Activated naive CD4-positive, alpha-beta T cell treated with anti-CD3 and anti-CD28 coated beads, Interleukin-2, amount 10 ng/mL, durations not matched to agents 7 days and 5 days (primary cell): ENCODE results near the gene PARD3.
"Not testable (repeated sequence)": the region's sequence is repeated elsewhere in the genome, so short reads cannot be mapped to it uniquely, and the experiment has no call there.

Experiments
- CTCF ChIA-PET: fragments of 350-600 bp; sonication (Branson Sonifier 250); formaldehyde crosslinking; loops from one replicate; lab custom pipeline; 2021; ENCODE audit warnings: antibody characterized with exemption; lab: Charles Lee
- DNase-seq: peaks from one replicate; pipeline ENCODE4 v3.0.0-alpha.2; 2020
- H3K27ac Mint-ChIP-seq: one replicate; pipeline ENCODE4 v1.8.0; 2021; ENCODE audit warnings: mild to moderate bottlenecking, moderate library complexity, mixed read lengths
- H3K27me3 Mint-ChIP-seq: one replicate; pipeline ENCODE4 v1.8.0; 2021; ENCODE audit warnings: mild to moderate bottlenecking, mixed read lengths
- H3K36me3 Mint-ChIP-seq: one replicate; pipeline ENCODE4 v1.8.0; 2021; ENCODE audit warnings: mixed read lengths
- H3K4me1 Mint-ChIP-seq: one replicate; pipeline ENCODE4 v1.8.0; 2021; ENCODE audit warnings: mixed read lengths
- H3K4me3 Mint-ChIP-seq: one replicate; pipeline ENCODE4 v1.8.0; 2021; ENCODE audit warnings: mild to moderate bottlenecking, moderate library complexity, mixed read lengths
- H3K9me3 Mint-ChIP-seq: one replicate; pipeline ENCODE4 v1.8.0; 2021; ENCODE audit warnings: mixed read lengths

PARD3 gene

DNA sequence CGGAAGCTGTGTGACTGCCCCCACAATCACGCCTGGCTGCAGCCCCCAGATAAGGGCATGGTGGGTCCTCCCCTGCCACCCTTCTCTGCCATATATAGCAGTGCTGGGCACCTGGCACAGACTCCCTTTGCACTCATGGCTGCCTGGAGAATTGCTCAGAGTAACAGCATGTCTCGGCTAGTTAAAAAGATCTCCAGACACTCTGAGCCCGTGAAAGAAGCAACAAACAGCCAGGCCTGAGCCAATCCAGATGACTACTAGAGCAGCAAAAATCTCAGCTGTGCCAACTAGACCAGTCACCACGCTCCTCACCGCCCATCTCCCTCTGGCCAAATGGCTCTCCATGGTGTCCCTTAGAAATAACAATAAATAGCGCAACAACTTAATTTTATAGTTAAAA, 71.3 kb downstream of the PARD3 start:
- no peak for DNase-seq
- H3K4me1 Mint-ChIP-seq: no peaks in the 10 kb centered on the region
- peaks cover 29% of the 10 kb centered on the region for H3K27me3 Mint-ChIP-seq
- no peaks in the 10 kb centered on the region for H3K36me3 Mint-ChIP-seq
- no peak overlapping the region for H3K4me3 Mint-ChIP-seq
- no peak overlapping the region for H3K27ac Mint-ChIP-seq
- CTCF ChIA-PET: no interaction called here
- no peaks in the 10 kb centered on the region for H3K9me3 Mint-ChIP-seq

DNA sequence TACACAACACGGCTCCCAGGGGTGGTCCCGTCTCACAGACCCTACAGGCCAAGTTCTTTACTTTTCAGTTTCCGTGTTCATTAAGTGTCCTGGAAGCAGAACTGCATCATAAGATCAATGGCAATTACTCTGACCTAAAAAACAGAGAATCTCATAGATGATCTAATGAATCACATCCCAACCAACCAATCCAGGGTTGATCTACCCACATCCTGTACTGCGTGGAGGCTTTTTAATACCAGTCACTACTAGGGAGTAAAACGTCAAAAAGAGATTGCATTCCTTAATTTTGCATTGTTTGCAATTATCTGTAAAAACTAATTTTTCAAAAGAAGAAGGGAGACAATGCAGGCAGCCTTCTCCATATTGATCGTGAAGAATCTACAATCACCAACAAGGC, 72.6 kb downstream of the PARD3 start:
- Mint-ChIP-seq H3K4me3 (no peak overlapping the region), H3K4me1 (no peaks in the 10 kb centered on the region), H3K27me3 (peaks cover 20% of the 10 kb centered on the region), H3K36me3 (no peaks in the 10 kb centered on the region), H3K9me3 (no peaks in the 10 kb centered on the region), H3K27ac (no peak overlapping the region)
- CTCF ChIA-PET: no interaction called here
- no peak for DNase-seq

DNA sequence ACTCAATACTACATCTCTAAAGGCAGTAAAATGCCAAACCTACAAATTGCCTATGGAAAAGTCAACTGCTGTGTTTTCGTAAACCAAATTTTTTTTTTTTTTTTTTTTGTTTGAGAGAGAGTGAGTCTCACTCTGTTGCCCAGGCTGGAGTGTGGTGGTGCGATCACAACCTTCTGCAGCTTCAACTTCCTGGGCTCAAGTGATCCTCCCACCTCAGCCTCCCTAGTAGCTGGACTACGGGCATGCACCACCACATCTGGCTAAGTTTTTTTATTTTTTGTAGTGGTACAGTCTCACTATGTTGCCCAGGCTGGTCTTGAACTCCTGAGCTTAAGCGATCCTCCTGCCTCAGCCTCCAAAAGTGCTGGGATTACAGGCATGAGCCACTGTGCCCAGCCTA, 74.0 kb downstream of the PARD3 start:
- not testable (repeated sequence) for H3K9me3 Mint-ChIP-seq, H3K4me1 Mint-ChIP-seq, H3K4me3 Mint-ChIP-seq, DNase-seq, H3K27ac Mint-ChIP-seq, H3K36me3 Mint-ChIP-seq
- peaks cover 18% of the 10 kb centered on the region for H3K27me3 Mint-ChIP-seq
- CTCF ChIA-PET: interaction anchor here (0.9 kb wide), 1 partner anchor 8 kb away, joined by 3 read pairs; no protein-coding TSS in a partner anchor

DNA sequence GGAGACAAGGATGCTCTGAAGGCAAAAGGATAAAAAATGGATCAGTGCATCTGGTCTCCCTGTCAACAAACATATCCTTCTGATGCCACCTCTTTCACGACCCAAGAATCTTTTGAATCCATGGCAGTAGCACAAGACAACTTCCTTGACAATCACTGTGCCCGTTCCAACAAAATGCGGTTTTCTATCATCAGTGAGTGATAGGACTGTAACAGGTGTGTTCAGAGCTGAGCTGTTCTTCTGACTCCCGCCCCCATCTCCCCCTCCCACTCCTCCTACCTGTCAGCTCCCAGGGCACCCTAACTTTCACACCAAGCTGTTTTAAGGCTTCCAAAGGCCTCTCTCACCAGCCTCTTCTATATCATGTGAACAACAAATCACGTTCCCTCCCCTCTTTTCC, 74.8 kb downstream of the PARD3 start:
- CTCF ChIA-PET: no interaction called here
- no peak for DNase-seq
- Mint-ChIP-seq H3K4me1 (no peaks in the 10 kb centered on the region), H3K9me3 (no peaks in the 10 kb centered on the region), H3K27ac (no peak overlapping the region), H3K36me3 (no peaks in the 10 kb centered on the region), H3K4me3 (no peak overlapping the region), H3K27me3 (peaks cover 18% of the 10 kb centered on the region)

DNA sequence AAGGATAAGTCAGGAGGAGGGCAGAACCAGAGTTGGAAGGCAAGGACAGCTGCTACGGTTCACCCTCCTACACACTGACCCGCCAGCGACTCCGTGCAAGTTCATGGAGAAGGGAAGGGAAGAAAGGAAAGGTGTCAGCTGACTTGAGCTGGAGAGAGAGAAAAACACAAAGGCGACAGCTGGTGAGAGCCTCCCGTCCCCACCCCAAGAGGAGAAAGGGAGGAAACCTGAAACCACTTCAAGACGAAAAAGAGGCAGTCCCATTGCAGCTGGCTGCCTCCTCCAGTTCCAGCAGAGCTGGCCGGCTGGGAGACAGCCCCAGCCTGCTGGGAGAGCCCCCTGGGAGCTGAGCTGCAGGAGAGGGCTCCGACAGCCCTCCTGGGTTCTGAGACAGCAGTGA, 75.2 kb downstream of the PARD3 start:
- DNase-seq: no peak
- Mint-ChIP-seq H3K36me3 (no peaks in the 10 kb centered on the region), H3K4me1 (no peaks in the 10 kb centered on the region), H3K27ac (no peak overlapping the region), H3K27me3 (peaks cover 18% of the 10 kb centered on the region), H3K4me3 (no peak overlapping the region), H3K9me3 (no peaks in the 10 kb centered on the region)
- CTCF ChIA-PET: no interaction called here

DNA sequence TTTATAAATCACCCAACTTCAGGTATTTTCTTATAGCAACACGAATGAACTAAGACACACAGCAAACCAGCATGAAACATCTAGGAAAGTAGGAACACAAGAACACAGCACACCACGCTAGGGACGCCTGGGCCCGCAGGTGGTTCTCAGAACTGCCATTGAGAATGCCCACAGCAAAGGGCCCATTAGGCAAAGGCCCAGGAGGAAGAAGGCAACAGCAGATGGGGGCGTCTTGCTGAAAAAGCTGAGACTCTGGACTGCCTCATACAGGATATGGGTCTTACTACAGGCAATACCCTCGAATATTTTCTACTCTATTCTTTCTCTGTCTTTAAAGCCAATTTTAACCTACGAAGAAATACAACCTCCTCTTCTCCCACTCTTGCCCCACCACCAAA, 77.3 kb downstream of the PARD3 start:
- no peak for DNase-seq
- H3K4me1 Mint-ChIP-seq: no peaks in the 10 kb centered on the region
- no peaks in the 10 kb centered on the region for H3K36me3 Mint-ChIP-seq
- no peaks in the 10 kb centered on the region for H3K9me3 Mint-ChIP-seq
- no peak overlapping the region for H3K4me3 Mint-ChIP-seq
- CTCF ChIA-PET: no interaction called here
- H3K27ac Mint-ChIP-seq: no peak overlapping the region
- peaks cover 18% of the 10 kb centered on the region for H3K27me3 Mint-ChIP-seq

DNA sequence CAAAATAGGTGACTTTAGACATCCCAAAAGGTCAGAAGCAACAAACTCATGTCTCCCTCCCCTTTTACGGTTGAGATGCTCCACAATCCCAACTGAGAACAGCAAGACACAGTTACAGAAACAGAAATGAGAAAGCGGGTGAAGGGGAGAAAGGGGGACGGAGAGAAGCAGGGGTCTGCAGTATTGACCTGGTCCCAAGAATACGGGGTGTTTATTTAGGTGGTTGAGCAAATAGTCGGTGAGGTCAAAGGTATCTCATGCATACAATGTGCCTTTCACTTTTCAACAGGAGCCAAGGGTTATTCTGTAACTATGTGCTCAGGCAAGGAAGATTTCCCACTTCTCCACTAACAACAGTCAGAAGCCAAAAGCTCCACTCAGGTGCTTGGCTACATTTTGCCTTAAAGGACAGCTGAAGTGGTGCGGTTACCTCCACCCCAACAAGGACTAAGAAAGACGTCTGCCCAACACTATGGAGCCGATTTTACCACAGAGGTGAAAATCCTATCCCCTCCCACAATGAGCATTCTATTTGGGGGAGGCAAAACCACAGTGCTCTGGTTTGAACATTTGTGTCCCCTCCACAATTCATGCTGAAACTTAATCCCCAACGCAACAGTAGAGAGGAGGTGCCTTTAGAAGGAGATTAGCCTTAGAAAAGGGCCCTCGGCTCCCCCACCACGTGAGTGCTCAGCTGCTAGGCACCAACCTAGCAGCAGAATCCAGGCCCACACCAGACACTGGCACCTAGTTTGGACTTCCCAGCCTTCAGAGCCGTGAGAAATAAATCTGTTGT, 77.9 kb downstream of the PARD3 start:
- H3K4me3 Mint-ChIP-seq: no peak overlapping the region
- CTCF ChIA-PET: no interaction called here
- H3K27me3 Mint-ChIP-seq: peaks cover 18% of the 10 kb centered on the region
- H3K36me3 Mint-ChIP-seq: no peaks in the 10 kb centered on the region
- H3K27ac Mint-ChIP-seq: no peak overlapping the region
- no peak for DNase-seq
- H3K4me1 Mint-ChIP-seq: no peaks in the 10 kb centered on the region
- H3K9me3 Mint-ChIP-seq: no peaks in the 10 kb centered on the region

DNA sequence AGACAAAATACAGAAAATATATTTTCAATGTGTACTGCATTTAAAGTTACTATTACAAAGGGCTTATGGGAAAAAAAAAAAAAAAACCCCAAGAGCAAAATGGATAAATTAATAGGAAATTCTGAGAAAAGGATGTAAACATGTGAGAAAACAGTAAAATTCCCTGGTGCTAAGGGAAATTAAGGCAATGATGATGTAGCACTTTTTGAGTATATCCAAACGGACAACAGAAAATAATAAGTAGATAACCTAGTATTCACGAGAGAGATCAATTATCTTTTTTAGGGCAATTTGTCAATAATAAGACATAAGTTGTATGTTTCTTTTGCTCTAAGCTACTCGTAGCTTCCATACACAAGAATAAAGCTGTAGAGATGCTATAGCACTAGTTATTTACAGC, 80.2 kb downstream of the PARD3 start:
- H3K36me3 Mint-ChIP-seq: no peaks in the 10 kb centered on the region
- no peak for DNase-seq
- peaks cover 10% of the 10 kb centered on the region for H3K27me3 Mint-ChIP-seq
- H3K4me3 Mint-ChIP-seq: no peak overlapping the region
- H3K9me3 Mint-ChIP-seq: no peaks in the 10 kb centered on the region
- no peaks in the 10 kb centered on the region for H3K4me1 Mint-ChIP-seq
- no peak overlapping the region for H3K27ac Mint-ChIP-seq
- CTCF ChIA-PET: interaction anchor here (0.6 kb wide), 1 partner anchor 369 kb away, joined by 4 read pairs; no protein-coding TSS in a partner anchor

DNA sequence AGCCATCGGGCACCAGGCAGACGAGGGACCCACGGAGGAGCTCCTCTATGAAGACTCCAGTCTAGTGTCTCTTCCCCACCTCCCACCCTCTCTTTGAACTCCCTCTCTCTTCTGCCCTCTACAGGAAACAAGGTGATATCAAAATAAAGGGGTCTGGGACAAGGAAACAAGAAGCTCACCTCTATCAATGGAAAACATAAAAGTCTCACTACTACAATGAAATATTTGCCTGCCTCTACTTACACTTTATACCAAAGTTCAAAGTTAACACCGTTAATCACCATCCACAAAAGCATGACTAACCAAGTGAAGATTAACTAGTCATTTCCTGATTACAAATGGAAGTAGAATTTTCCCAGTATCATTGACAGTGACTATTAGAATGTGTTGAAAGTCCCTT, 82.2 kb downstream of the PARD3 start:
- no peaks in the 10 kb centered on the region for H3K9me3 Mint-ChIP-seq
- CTCF ChIA-PET: interaction anchor here (1.0 to 1.5 kb wide), 6 partner anchors 8 to 92 kb away, joined by 3 to 5 read pairs (median 4); no protein-coding TSS in a partner anchor

DNA sequence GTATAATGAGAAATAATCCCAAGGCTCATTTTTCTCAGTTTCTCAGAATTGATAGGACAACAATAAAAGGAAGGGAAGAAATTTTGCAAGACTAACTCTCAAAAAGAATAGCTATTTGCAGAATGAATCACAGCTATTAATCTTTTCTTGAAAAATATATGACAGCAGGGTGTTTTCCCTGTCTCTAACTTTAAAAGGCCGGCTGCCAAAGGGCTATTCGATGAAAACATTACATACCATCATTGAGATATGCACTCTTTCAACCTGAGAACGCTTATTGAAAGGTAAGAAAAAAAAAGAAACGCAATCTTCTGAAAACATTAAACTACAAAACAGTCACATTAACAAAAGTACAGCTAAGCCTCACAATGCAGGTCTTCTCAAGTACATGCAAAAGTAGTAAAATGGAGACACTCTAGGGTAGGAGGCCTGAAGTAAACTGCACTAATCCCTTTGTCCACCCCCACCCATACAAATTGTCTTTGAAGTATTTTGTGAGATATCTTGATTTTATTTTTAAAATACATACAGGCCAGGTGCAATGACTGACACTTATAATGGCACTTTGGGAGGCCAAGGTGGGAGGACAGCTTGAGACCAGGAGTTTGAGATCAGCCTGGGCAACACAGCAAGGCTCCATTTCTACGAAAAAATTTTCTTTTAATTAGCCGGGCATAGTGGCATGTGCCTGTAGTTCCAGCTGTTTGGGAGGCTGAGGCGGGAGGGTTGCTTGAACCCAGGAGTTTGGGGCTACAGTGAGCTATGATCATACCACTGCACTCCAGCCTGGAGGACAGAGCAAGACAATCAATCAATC, 83.0 kb downstream of the PARD3 start:
- H3K4me1 Mint-ChIP-seq: no peaks in the 10 kb centered on the region
- no peaks in the 10 kb centered on the region for H3K27me3 Mint-ChIP-seq
- CTCF ChIA-PET: interaction anchor here (0.6 to 1.5 kb wide), 5 partner anchors 8 to 1215 kb away, joined by 3 to 4 read pairs (median 3); no protein-coding TSS in a partner anchor
- no peak overlapping the region for H3K4me3 Mint-ChIP-seq
- H3K9me3 Mint-ChIP-seq: no peaks in the 10 kb centered on the region
- no peaks in the 10 kb centered on the region for H3K36me3 Mint-ChIP-seq
- H3K27ac Mint-ChIP-seq: no peak overlapping the region
- no peak for DNase-seq

More for the DNA sequence above, 82.2 kb downstream of the PARD3 start:
- Mint-ChIP-seq H3K36me3 (no peaks in the 10 kb centered on the region), H3K4me1 (no peaks in the 10 kb centered on the region), H3K27me3 (no peaks in the 10 kb centered on the region), H3K27ac (no peak overlapping the region), H3K4me3 (no peak overlapping the region)
- DNase-seq: no peak

DNA sequence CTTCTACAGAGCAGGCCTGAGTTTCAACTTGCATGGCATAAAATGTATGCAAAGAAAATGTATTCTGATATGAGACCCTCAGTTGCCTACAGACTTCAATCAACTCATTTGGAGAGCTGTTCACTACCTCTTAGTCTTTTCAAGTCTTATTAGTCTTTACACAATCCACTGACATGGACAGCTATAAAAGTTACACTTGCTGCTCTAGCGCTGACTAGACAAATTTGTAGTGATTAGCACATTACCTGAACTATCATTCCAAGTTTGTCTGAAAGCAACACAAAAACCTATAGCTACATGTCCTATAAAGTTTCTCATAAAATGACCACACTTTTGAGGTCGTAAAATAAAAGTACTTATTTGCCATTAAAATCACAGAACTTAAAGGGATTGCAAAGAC, 83.9 kb downstream of the PARD3 start:
- H3K36me3 Mint-ChIP-seq: no peaks in the 10 kb centered on the region
- no peak for DNase-seq
- H3K4me3 Mint-ChIP-seq: no peak overlapping the region
- no peaks in the 10 kb centered on the region for H3K27me3 Mint-ChIP-seq
- no peaks in the 10 kb centered on the region for H3K9me3 Mint-ChIP-seq
- H3K4me1 Mint-ChIP-seq: no peaks in the 10 kb centered on the region
- H3K27ac Mint-ChIP-seq: no peak overlapping the region
- CTCF ChIA-PET: no interaction called here

DNA sequence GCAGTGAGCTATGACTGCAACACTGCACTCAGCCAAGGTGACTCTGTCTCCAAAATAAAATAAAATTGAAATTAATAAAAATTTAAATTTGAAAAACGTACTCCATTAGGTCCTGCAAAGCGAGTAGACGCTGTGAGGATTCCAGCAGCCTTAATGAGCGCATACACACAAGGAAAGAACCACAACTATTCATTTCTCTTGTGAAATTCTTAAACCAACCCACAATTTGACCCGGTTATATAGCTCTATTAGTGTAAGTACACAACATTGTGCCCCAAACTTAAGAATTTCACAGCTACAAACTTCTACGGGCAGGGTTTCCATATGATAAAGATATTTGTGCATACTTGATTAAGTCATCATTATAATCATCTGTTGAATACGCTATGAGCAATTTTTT, 84.4 kb downstream of the PARD3 start:
- no peaks in the 10 kb centered on the region for H3K27me3 Mint-ChIP-seq
- H3K36me3 Mint-ChIP-seq: no peaks in the 10 kb centered on the region
- no peak overlapping the region for H3K27ac Mint-ChIP-seq
- CTCF ChIA-PET: no interaction called here
- no peaks in the 10 kb centered on the region for H3K4me1 Mint-ChIP-seq
- H3K4me3 Mint-ChIP-seq: no peak overlapping the region
- H3K9me3 Mint-ChIP-seq: no peaks in the 10 kb centered on the region
- no peak for DNase-seq

DNA sequence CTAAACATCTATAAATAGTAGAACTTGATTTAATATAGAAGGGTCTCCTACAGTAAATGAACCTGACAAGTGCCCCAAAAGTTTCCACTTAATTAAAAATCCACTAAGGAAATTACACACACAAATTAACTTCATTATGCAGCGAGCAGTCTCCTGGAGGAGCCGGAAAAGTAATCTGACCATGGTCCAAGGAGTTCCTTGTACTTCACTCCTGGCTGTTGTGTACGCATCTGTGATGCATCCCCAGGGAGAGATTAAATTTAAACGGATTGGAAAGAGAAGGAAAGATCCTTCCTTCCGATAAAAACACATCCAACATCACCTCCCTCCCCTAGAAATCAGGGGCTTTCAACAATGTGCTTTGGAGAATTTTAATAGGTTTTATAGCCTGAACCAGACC, 85.5 kb downstream of the PARD3 start:
- no peak for DNase-seq
- H3K9me3 Mint-ChIP-seq: no peaks in the 10 kb centered on the region
- no peaks in the 10 kb centered on the region for H3K27me3 Mint-ChIP-seq
- CTCF ChIA-PET: no interaction called here
- no peak overlapping the region for H3K4me3 Mint-ChIP-seq
- no peak overlapping the region for H3K27ac Mint-ChIP-seq
- H3K4me1 Mint-ChIP-seq: no peaks in the 10 kb centered on the region
- no peaks in the 10 kb centered on the region for H3K36me3 Mint-ChIP-seq

DNA sequence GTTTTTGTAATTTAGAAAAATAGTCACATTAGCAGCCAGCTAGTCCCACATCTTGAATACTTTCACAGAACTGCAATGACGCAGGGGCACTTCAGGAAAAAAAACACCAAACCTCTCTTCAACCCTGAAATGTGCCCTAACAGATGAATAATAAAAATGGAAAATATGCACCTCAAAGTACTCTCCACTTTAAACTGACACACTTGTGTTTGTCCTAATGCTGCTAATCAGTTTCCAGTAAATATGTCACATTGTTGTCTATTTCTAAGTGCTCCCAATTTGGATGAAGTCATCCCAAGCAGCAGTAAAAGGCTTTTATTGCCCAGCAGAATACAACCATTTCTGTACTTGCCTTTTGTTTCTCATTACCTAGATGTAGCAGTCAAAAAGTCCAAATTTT, 86.7 kb downstream of the PARD3 start:
- no peaks in the 10 kb centered on the region for H3K36me3 Mint-ChIP-seq
- H3K27ac Mint-ChIP-seq: no peak overlapping the region
- DNase-seq: no peak
- peaks cover 3% of the 10 kb centered on the region for H3K27me3 Mint-ChIP-seq
- H3K4me3 Mint-ChIP-seq: no peak overlapping the region
- no peaks in the 10 kb centered on the region for H3K9me3 Mint-ChIP-seq
- CTCF ChIA-PET: no interaction called here
- H3K4me1 Mint-ChIP-seq: no peaks in the 10 kb centered on the region

DNA sequence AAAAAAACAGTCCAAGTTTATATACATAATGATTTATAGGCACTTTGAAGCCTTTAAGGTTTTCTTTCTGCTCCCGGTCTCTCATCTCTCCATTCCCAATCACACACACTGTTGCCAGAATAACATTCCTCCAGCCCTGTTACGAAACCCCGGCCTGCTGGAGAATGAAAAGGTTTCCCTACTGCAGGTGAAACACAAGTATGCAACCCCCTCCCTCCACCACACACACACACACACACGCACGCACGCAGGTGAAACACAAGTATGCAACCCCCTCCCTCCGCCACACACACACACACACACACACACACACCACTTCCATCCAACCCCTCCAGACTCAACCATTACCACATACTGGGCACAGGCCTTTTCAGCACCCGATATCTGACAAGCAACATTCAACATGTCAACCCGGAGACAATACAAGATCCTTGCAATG, 87.5 kb downstream of the PARD3 start:
- Mint-ChIP-seq H3K27me3 (peaks cover 3% of the 10 kb centered on the region), H3K4me3 (no peak overlapping the region), H3K9me3 (no peaks in the 10 kb centered on the region), H3K27ac (no peak overlapping the region), H3K4me1 (no peaks in the 10 kb centered on the region), H3K36me3 (no peaks in the 10 kb centered on the region)
- CTCF ChIA-PET: no interaction called here
- DNase-seq: no peak
